HepG2 (cell line): ENCODE measurements around the gene GRM1.

Source experiments
- DNMT3B ChIP-seq: conservative IDR thresholded peaks from 2 replicates; pipeline ENCODE4 v1.6.1; 2016; ENCODE audit warnings: missing biosample characterization, control low read depth
- MXI1 ChIP-seq: IDR thresholded peaks from 3 replicates; pipeline ENCODE4 v1.6.1; 2012; ENCODE audit warnings: low read depth, low read length, inconsistent platforms, borderline replicate concordance
- NAIF1 ChIP-seq: sonication (generic); formaldehyde crosslinking; IDR thresholded peaks from 2 replicates; pipeline ENCODE4 v1.5.0; 2020; ENCODE audit warnings: mild to moderate bottlenecking, missing genetic modification reagents, borderline replicate concordance
- POLR2AphosphoS5 ChIP-seq: IDR thresholded peaks from 2 replicates; pipeline ENCODE4 v1.6.1; 2012; ENCODE audit warnings: low read depth, low read length
- SMARCC2 ChIP-seq: fragments of 450-650 bp; IDR thresholded peaks from 2 replicates; pipeline ENCODE4 v1.6.1; 2017; ENCODE audit warnings: antibody characterized with exemption, mild to moderate bottlenecking
- ZNF274 ChIP-seq: sonication (generic); formaldehyde crosslinking; IDR thresholded peaks from 2 replicates; pipeline ENCODE4 v1.5.1; 2020; ENCODE audit warnings: mild to moderate bottlenecking, missing genetic modification reagents
- ZNF850 ChIP-seq: sonication (generic); formaldehyde crosslinking; conservative IDR thresholded peaks from 2 replicates; pipeline ENCODE4 v1.9.0; 2021; ENCODE audit warnings: mild to moderate bottlenecking, missing genetic modification reagents
- ZSCAN29 ChIP-seq: sonication (generic); formaldehyde crosslinking; conservative IDR thresholded peaks from 2 replicates; pipeline ENCODE4 v1.4.0; 2020; ENCODE audit warnings: mild to moderate bottlenecking, missing genetic modification reagents
- TF ChIP-seq, protein P1 (sequence below), 2 experiments: IDR thresholded peaks; 2 replicates each; pipeline ENCODE4 v1.6.1; 2011 to 2012; ENCODE audit warnings: low read length in 2 of 2, borderline replicate concordance in 1 of 2, low read depth in 1 of 2, mild to moderate bottlenecking in 1 of 2, moderate library complexity in 1 of 2
- TF ChIP-seq, protein P2 (sequence below): sonication (generic); formaldehyde crosslinking; IDR thresholded peaks from 2 replicates; pipeline ENCODE4 v1.4.0; 2020; ENCODE audit warnings: mild to moderate bottlenecking, missing genetic modification reagents
- TF ChIP-seq, protein P3 (sequence below): sonication (generic); formaldehyde crosslinking; IDR thresholded peaks from 2 replicates; pipeline ENCODE4 v1.5.1; 2020; ENCODE audit warnings: missing genetic modification reagents, mild to moderate bottlenecking, borderline replicate concordance

DNA sequence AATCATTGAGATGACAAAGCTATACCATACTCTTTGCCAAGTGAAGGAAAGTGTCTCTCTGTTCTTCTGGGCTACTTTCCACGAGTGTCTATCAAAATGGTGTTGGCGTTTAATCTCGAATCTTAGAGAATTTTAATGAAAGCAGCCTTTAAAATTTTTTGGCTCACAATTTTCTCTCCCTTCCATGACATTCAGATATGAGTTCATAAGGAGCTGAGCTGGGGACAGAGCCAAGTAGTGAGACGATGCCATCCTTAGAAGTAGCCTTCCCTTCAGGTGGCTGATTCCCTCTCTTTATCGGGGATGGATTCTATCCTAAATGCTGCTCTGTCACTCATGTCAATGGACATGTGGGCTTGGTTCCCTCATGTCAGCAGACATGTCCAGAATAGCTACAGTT lies 132.8 kb downstream of the GRM1 start:
- TF ChIP-seq ZNF850 (CRISPR knock-in tag) (no peak), NAIF1 (CRISPR knock-in tag) (no peak), POLR2AphosphoS5 (no peak), DNMT3B (CRISPR knock-in tag) (no peak), SMARCC2 (no peak), ZNF274 (CRISPR knock-in tag) (no peak), ZSCAN29 (CRISPR knock-in tag) (no peak), MXI1 (no peak)
- TF ChIP-seq, protein P1, sequence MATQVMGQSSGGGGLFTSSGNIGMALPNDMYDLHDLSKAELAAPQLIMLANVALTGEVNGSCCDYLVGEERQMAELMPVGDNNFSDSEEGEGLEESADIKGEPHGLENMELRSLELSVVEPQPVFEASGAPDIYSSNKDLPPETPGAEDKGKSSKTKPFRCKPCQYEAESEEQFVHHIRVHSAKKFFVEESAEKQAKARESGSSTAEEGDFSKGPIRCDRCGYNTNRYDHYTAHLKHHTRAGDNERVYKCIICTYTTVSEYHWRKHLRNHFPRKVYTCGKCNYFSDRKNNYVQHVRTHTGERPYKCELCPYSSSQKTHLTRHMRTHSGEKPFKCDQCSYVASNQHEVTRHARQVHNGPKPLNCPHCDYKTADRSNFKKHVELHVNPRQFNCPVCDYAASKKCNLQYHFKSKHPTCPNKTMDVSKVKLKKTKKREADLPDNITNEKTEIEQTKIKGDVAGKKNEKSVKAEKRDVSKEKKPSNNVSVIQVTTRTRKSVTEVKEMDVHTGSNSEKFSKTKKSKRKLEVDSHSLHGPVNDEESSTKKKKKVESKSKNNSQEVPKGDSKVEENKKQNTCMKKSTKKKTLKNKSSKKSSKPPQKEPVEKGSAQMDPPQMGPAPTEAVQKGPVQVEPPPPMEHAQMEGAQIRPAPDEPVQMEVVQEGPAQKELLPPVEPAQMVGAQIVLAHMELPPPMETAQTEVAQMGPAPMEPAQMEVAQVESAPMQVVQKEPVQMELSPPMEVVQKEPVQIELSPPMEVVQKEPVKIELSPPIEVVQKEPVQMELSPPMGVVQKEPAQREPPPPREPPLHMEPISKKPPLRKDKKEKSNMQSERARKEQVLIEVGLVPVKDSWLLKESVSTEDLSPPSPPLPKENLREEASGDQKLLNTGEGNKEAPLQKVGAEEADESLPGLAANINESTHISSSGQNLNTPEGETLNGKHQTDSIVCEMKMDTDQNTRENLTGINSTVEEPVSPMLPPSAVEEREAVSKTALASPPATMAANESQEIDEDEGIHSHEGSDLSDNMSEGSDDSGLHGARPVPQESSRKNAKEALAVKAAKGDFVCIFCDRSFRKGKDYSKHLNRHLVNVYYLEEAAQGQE (IDR thresholded peaks at IDR 0.05; ENCODE audit: borderline replicate concordance in 1 of 2, low read depth in 1 of 2, low read length in 2 of 2): no peak
- TF ChIP-seq, protein P2, sequence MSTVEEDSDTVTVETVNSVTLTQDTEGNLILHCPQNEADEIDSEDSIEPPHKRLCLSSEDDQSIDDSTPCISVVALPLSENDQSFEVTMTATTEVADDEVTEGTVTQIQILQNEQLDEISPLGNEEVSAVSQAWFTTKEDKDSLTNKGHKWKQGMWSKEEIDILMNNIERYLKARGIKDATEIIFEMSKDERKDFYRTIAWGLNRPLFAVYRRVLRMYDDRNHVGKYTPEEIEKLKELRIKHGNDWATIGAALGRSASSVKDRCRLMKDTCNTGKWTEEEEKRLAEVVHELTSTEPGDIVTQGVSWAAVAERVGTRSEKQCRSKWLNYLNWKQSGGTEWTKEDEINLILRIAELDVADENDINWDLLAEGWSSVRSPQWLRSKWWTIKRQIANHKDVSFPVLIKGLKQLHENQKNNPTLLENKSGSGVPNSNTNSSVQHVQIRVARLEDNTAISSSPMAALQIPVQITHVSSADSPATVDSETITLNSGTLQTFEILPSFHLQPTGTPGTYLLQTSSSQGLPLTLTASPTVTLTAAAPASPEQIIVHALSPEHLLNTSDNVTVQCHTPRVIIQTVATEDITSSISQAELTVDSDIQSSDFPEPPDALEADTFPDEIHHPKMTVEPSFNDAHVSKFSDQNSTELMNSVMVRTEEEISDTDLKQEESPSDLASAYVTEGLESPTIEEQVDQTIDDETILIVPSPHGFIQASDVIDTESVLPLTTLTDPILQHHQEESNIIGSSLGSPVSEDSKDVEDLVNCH (CRISPR knock-in tag): no peak
- TF ChIP-seq, protein P3, sequence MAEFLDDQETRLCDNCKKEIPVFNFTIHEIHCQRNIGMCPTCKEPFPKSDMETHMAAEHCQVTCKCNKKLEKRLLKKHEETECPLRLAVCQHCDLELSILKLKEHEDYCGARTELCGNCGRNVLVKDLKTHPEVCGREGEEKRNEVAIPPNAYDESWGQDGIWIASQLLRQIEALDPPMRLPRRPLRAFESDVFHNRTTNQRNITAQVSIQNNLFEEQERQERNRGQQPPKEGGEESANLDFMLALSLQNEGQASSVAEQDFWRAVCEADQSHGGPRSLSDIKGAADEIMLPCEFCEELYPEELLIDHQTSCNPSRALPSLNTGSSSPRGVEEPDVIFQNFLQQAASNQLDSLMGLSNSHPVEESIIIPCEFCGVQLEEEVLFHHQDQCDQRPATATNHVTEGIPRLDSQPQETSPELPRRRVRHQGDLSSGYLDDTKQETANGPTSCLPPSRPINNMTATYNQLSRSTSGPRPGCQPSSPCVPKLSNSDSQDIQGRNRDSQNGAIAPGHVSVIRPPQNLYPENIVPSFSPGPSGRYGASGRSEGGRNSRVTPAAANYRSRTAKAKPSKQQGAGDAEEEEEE: no peak
